ENCODE data around the gene OR10G3.

Gene OR10G3

DNA sequence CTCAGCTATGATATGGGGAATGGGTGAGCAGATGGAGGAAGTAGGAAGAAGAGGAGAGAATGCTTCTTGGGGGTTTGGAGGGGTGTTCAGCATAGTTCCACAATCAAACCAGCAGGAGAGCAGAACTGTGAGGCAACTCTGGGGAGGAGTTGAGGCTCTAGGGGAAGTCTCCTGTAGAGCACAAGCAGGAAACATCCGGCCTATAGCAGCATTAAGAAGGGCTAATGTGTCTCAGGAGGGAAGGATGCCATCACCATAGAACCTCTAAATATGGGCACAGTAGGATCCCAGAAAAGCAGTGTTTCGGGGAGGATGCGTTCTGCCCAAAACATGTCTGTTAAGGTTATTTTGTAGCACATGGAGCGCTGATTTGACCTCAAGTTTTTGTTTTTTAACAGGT lies 45.3 kb downstream of the OR10G3 start:
- DNase-seq, result no peak

DNA sequence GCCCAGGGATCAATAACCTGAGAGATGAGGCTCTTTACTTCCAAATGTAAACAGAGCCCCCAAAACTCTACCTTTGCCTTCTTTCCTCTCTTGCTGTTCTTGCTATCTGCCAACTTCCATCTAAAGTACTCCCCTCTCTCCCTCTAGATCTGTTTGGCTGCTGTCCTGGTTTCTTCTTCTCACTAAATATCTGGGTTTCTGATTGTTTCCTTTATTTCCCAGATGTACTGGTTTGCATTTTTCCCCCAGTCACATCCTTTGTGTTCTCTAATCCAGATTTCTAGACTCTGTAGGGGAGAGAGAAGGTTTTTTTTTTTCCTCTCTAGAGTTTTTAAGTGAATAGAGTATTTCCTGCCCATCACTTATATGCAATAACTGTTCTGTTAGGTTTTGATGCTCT lies 46.6 kb downstream of the OR10G3 start:
- no peak for DNase-seq

DNA sequence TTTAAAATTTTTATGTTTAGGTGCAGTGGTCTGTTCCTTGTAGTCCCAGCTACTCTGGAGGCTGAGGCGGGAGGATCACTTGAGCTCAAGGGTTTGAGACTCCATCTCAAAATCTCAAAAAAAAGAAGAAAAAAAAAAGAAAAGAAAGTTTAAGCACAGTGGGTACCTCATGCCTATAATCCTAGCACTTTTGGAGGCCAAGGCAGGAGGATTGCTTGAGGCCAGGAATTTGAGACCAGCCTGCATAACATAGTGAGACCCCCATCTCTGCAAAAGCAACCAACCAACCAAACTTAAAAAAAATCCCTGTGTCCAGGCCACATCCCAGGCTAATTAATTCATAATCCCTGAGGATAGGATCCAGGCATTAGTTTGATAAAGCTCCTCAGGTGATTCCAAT lies 50.4 kb downstream of the OR10G3 start:
- DNase-seq, result no peak

DNA sequence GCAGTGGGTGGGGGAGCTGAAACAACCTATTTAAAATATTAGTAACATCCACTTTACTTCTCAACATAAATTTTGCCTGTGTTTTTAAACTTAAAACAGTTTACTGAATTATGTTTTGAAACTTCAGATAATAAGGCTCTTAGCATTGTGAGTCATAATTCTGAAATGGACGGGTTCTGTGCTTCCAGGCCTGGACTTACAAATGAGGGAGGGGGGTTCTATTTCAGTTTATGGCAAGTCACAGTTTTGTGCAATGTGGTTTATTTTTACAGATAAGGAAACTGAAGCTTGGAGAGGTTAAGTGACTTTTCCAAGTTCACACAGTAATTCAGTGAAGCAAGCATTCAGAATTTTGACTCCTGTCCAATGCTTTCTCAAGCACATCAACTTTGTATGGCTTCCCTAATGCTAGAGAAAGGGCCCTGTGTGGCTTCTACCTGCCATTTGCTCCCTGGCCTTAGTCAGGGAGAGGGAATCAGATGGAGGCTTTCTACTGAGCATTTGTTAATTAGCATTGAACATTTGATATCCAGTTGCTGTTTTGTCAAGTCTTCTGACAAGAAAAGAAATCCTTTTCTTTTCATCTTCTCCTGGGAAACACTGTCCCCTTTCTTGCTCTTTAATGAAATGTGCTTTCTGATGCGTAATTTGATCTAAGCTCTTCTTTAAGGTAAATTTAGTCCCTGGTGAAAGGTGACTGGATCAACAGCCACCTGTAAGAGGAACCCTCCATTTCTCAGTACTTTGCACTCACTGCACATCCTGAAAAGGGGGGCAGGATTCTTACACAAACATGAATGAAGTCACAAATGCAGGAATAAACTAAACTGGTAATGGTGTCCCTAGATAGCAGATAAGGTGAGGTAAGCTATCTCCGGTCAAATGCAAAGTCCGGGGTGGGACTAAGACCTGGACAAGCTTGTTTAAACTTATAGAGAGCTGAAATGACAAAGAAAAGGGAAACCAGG lies 51.2 kb downstream of the OR10G3 start:
- no peak for DNase-seq

DNA sequence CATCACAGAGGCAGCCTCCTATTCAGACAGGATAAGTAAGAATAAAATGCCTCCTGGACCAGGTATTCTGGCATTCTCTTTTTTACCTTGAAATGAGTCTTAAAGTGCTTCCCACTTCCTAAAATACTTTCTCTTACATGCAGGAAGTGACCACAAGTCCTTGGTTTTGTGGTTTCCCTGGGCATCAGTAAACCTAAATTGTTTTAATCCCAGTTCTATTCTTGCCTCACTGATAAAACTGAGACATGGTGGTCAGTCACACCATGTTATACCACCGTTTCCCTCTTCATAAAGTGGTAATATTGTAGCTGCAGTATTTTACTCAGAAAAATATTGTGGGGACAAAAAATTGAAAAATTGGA lies 52.6 kb downstream of the OR10G3 start:
- no peak for DNase-seq

DNA sequence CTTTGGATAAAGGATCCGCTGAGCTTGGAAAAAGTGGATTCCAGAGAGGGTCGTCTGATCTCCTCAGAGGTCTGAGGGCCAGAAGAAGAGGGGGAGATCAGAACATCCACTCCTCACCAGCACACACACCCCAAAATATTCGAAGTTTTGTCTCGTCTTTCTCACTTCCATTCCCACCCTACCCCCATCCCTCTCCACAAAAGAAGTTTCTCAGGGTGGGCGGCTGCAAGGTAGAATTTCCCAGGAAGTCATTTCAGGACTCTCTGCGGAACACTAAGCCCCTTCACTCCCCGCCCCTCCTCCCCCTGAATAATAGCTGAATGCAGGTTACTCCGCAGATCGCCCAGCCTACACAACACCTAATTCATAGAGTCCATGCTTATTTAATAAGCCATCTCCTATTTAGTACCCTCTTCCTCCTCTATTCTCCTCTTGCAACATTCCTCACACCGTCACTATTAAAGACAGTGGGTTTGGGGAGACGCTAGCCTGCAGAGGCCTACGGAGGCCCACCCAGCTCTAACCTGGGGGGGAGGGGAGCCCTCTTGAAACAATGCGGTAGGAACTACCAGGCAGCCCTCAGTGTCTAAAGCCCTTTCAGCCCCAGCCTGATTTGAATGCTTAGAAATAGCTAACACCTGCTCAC lies 53.1 kb downstream of the OR10G3 start:
- no peak for DNase-seq

DNA sequence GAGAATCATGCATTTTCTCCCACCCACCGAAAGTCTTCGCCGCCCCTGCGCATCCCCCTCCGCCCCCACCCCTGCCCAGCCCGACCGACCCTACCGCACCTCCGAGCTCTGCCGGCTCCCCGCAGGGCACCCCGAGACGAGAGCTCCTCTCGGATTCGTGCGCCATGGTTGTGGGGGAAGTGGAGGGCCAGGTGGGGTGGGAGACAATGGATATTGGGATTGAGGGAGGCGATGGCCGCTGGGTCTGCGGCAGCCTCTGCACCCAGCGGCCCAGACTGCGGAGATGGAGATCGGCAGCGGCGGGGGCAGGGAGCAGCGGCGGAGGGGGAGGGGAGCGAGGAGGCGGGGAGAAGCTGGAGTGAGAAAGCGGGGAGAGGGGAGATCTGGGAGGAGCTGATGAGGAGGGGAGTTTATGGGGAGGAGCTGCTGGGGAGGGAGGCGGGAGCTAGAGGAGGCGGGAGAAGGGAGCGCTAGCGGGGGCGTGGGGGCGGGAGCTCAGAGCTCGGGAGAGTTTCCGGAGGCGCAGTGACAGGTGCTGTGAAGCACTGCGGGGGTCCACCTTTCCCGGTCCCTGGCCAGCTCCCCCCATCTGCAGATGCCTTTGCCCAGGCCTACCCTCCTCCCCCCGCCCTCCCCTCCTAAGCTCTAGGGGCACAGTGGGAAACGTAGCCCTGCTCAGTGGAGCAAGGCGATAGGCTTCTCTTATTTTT lies 53.8 kb downstream of the OR10G3 start, which contains the start of gene SALL2:
Gene SALL2, minus strand, starts transcription at position 385 of the 710 bp plus-strand sequence. Its CDS starts 219 bp downstream, at position 166.
- DNase-seq, result peak; percentile 50

DNA sequence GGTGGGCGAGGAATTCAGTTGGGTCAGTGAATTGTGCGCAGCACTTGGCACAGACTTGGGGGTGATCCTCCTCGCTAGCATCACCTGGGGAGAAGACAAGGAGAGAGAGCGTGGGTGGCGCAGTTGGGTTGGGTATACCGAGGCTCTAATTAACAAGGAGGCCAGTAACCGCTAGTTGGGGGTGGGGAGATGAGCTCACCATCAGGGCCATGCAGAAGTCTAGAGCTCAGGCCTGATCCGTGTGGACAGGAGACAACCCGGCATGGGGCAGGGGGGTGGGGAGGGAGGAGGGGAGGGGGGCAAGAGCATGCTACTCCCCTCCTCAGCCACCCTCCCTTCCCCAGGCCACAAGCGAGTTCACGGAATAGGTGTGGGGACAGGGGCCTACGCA lies 54.3 kb downstream of the OR10G3 start:
- no peak for DNase-seq

DNA sequence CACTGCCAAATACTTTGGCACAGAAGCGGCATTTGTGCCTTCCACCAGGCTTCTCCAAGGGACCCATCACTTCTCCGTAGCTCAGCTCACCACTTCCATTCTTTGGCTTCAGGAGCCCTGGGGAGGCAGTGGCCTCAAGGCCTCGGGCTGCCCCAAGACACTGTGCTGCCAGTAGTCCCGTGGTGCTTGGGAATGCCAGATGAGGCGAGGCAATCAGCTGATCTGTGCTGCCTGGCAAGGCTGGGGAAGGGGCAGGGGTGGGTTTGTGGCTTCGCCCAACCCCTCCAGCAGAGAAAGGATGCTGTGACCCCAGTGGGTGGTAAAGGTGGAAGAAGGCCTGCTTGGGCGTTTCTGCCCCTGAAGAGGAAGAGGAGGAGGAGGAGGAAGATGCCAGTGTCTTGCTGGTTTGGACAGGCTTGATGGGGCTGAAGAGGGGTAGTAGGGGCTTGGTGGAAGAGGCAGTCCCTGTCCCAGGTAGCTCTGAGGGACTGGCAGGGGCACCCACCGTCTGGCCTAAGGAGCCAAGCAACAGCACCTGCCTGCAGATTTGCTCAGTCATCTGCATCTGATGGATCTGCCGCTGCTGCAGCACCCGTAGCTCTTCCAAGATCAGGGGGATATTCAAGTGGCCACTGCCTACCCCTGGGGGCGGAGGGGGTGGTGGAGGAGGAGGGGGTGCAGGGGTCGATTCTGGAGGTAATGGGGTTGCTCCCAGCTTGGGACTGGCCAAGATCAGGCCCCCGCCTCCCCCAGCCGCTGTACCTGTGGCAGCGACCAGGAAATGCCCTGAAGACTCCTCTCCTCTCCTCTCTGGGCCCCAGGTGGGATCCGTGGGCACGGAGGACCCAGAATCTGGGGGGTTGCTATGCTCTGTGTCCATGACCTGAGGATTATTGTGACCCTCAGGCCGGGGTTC lies 55.0 kb downstream of the OR10G3 start:
- DNase-seq, result no peak

DNA sequence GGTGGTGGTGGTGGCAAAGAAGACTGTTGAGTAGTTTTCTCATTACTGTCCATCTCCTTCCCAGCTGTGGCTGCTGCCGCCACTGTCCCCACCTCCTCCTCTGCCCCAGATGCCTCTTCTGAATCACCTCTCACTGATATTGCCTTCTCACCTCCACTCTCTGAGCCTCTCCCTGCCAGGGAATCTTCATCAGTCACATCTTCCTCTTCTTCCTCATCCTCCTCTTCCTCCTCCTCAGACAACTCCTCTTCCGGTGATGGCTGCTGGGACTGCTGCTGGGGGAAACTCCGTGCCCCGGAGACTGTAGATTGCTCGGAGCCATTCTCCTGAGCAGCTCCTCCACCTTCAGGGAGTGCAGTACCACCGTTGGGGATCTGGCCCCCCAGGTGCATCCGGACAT lies 56.7 kb downstream of the OR10G3 start:
- no peak for DNase-seq

DNA sequence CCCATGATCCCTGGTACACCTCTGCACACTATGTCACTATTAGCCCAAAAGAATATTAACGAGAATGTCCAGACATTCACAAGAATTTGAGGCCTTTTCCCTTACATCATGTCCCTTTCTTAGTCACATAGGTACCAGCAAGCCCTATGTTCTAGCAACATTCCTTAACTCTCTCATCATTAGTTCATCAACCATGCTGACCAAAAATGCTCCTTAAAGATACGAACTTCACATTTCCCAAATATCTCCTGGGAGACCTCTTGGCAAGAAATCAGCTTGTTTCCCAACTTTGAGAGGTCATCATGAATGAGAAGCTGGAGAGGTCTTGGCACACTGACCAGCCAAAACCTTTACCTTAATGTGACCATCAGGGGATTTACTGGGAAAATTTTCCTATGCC lies 58.4 kb downstream of the OR10G3 start:
- no peak for DNase-seq

DNA sequence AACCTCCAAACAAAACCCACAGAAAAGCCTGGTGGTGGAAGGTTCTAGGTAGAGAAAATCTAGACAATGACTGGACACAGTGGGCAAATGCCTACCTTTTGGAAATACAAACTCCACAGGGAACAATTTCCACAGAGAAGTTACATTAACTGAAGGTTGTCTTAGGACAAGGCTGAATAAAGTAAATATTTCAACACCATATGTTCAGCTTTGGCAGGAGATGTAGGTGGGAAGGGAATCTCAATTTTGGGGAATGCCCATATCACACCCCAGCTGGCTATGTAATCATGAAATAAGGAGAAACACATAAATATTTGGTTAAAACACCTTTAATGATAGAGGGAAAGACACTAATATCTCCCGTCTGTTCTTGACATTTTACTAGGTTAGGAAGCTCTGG lies 59.1 kb downstream of the OR10G3 start:
- no peak for DNase-seq

DNA sequence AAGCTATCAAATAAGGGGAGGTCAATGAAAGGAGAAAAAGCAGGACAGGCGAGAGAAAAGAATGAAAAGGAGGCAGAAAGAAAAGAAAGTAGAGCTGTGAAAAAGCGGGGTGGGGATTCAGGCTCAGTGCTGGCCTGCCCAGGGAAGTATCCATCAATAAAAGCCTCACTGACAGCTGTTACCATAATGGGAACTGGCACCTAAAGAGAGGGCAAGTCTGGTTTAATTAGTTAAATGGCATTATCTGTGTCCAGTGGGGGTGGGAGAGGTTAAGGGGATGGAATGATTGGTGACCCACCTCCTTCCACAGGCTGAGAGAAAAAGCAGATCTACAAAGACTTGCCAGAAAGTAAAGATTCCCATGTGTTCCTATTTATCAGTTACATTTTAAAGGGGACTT lies 61.2 kb downstream of the OR10G3 start:
- DNase-seq, result no peak

Data from CD4-positive, alpha-beta T cell treated with Interferon gamma for 1 hour (primary cell).